Amygdala (tissue), 56 donors: ENCODE results near the gene CIITA.
A peak's percentile ranks its signal among the peaks of the same experiment; 100 is the strongest.
"Not testable (repeated sequence)": the region's sequence is repeated elsewhere in the genome, so short reads cannot be mapped to it uniquely, and the experiment has no call there.

Source experiments
- DNase-seq, 56 donors: peaks; one replicate each; lab custom pipeline; 2025; lab: John Stamatoyannopoulos, UW

The CIITA gene

DNA sequence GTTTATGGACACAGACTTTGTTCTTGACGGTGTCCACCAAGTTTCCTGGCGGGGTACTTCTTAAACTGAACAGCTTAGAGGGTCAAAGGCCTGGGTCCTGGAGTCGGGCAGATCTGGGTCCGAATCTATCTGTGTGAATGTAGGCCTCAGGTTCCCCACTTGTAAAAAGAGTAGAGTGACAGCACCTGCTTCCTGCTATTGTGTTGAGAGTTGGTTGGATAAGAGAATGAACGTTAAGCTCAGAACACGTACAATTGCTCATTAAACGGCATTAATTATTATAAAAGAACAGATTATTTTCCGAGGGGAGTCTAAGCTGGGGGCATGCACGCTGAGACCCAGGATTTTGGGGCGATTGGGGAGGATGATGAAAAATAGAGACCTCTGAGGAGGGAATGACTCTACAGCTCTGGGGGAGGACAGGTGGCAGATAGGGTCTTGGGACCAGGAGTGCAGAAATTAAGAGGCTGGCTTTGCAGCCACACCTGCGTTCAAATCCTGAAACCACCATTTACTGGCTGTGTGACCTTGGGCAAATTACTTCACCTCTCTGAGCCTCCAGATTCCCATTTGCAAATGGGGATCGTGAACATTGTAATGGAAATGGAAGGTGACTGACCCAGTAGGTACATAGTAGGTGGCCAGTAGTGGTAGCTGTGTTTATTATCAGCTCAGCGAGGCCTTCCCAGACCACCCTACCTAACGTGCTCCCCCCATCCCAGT is 68.2 kb downstream of the CIITA start:
- no peak for DNase-seq

DNA sequence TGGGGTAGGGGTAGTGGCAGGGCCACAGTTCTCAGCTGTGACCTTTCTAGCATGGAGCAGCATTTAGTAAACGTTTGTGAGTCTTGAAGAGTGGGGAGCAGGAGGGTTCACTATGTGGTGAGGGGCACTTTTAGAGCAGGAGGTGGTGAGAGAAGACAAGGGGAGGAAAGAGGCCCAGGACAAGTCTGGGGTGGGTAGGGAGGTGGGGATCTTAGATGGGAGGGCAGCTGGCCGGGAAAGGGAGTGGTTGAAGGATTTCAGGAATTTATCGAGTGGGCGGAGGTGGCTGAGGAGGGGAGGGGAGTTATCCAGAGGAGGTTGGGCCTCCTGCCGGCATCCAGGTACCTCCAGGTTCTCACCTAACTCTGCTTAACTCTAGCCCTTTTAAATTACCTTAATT is 69.3 kb downstream of the CIITA start:
- DNase-seq: no peak

- peak in 2 of 56 donors; percentile 7 to 9 for DNase-seq
Measured at GRCh38 chr16:10947211-10947787, 70.3 kb downstream of the CIITA start.

DNA sequence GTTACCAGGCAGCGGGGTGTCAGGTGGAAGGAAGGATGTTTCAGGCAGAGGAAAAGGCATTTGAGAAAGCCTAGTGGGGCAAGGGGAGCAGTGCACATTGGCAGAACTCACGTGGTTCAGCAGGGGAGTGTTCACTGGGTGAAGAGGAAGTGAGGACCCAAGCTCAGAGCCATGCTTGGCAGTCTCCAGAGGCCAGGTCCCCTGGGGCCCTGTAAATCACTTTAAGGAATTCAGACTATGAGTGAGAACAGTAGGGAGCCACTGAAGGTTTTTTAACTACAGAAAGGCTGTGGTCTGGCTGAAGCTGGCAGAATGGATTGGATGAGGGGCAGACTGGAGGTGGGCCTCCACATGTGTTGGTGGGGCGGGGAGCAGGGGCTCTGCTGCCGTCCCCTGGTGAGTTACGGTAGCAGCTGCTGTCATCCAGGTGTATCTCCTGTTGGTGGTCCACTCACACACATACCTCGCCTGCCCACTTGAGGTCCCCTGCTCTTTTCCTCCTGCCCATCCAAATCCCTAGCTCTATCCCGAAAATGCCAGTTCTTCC is 72.5 kb downstream of the CIITA start:
- DNase-seq: peak in 2 of 56 donors; percentile 20 to 48

DNA sequence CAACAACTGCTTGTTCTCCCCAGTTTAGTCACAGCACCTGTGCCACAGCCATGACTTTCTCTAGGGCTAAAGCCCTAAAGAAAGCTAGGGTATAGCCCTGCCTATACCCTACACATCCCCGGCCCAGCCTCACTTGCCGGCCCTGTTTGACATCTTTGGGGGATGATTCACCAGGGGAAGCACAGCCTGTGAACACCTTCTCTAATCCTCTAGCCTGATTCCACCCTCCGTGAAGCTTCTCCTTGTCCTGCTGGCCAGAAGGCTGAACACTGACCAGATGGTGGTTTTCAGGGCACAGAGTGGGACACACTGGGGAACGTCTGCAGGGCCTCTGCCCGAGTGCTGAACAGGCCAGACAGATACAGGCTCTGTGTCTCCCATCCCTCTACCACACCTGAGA is 73.4 kb downstream of the CIITA start:
- no peak for DNase-seq

GRCh38 chr16:10951026-10951425 is 74.0 kb downstream of the CIITA start:
- DNase-seq: no peak

GRCh38 chr16:10954903-10955302 is 77.9 kb downstream of the CIITA start:
- no peak for DNase-seq

DNA sequence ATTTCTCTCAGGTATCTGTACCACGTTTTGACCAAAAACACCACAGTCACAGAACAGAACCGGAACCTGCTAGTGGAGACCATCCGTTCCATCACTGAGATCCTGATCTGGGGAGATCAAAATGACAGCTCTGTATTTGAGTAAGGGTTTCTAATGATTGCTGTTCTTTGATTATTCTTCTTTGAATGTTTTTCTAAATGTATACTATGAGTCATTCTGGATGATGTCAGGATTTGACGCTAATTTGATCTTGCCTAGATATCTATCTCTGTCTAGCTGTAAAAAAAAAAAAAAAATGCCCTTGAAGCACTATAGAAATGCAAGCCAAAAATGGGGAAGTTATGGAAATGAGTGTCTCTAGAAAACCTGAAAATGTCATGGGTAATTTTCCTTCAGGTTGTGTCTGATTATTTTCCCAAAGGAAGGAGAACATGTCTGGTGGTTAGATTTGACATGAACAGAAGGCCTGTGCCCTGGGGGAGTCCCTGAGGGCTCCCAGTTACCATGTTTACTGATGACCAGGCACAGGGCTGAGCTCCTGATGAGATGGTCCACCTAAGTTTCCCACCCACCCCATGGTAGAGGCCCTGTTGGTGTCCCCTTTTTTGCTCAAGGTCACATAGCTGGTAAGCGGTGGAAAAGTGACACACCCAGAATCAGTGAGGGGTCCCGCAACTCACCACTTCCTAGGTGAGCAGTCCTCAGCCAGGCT is 80.9 kb downstream of the CIITA start:
- no peak for DNase-seq

- DNase-seq: no peak
Measured at GRCh38 chr16:10959161-10959560, 82.2 kb downstream of the CIITA start.

DNA sequence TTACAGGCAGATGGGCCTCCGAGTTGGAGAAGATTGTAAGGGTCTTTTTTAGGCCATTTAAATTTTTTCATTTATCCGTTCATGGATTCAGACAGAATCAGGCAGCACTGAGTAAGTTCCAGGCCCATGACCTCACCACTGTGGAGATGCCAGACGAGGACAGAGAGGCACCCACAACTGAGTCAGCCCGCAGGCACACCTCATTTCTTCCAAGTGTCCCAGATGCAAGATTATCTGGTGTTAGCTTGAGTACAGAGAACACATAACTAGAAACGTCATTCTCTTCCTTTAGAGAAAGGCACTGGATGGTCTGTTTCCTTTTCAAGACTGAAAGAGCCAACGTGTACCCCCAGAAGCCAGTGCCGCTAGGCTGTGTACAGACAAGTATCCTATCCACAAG is 84.2 kb downstream of the CIITA start:
- DNase-seq: no peak

DNA sequence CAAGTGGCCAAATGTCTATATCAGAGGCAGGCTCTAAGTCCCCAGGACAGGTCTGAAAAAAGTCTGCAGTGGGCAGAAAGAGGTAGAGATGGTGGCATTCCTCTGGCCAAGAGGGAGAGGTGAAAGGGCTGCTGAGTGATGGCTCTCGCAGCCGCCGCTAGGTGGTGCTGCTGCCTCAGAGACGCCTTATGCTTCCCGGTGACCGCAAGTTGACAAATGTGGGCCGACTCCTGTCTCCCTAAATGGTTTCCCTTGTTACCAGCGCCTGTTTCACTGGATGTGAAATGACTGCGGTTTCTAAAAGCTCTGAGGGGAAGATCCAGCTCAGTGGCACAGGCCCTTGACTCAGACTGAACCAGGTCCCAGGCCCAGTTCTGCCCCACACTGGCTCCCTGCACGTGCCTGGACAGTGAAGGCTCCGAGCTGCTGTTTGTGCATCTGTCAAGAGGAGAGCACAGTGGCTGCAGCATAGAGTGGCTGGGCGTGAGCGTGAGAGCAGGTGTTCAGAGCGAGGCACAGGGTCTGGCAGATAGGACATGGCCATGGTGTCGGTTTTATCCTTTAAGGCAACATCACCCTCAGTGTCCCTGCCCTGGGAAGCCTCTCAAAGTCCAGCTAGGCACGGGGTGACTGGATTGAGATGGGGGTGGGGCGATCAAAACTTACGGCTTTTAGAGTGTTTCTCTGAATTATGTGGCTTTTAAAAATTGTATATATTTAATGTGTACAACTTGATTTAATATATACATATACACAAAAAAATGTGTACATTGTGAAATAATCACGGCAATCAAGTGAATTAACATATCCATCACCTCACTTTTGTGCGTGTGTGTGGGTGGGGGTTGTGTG is 87.3 kb downstream of the CIITA start:
- peak in 53 of 56 donors; percentile 22 to 85 (median 60) for DNase-seq

DNA sequence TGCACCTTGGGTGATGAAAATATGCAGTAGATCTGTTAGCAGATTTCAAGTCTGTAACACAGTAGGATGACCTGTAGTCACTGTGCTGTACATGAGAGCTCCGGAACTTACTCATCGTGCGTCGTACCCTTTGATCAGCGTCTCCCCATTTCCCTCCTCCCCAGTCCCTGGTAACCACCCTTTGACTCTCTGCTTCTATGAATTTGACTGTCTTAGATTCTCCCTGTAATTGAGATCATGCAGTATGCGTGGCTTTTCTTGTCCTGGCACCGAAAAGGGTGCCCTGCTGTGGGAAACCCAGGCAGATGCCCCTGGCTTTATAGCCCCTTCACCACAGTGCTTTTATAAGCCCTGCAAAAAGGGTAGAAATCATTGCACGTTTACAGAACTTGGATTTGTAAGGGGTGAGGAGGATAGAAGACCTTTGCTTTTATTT is 87.9 kb downstream of the CIITA start:
- DNase-seq: no peak

GRCh38 chr16:10965440-10966061 is 88.5 kb downstream of the CIITA start:
- no peak for DNase-seq

- DNase-seq: no peak
Measured at GRCh38 chr16:10966129-10966528, 89.1 kb downstream of the CIITA start.

GRCh38 chr16:10966559-10966958 is 89.6 kb downstream of the CIITA start:
- not testable (repeated sequence) for DNase-seq

- DNase-seq: no peak
Measured at GRCh38 chr16:10967986-10968385, 91.0 kb downstream of the CIITA start.

GRCh38 chr16:10968498-10968897 is 91.5 kb downstream of the CIITA start:
- no peak for DNase-seq

GRCh38 chr16:10969615-10970014 is 92.6 kb downstream of the CIITA start:
- DNase-seq: no peak

DNA sequence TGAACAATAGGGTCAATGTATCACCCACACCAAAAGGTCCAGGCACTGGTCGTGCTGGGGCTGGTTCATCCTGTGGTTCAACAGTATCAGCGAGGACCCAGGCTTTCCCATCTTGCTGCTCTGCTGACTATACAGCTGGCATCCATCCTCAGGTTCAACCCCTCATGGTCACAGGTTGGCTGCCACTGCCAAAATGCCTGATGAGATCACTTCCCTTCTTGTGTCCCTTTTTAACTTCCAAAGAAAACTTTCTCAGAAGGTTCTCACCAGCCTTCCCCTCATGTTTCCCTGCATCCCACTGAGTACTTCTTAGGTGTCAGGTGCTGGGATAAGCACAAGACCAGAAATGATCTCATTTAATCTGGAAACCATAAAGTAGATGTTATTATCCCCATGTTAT is 93.1 kb downstream of the CIITA start:
- DNase-seq: no peak

DNA sequence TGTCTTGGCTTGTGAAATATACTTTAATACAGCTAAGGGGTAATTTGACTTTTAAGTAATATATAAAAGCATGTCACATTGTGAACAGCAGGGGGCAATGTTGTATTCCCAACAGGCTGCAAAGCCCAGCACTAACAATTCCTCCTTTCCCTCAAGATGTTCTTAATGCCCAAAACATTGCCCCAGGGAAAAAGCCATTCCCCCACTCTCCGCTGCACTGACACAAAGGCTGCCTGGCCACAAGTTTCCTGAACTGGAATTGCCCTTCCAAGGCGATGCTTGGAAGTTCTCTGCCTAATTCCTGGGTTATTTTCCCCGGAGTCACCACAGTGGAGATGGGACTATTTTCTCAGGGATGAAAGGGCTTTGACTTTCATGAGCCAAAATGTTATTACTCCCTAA is 94.6 kb downstream of the CIITA start:
- peak in 21 of 56 donors; percentile 3 to 67 (median 13) for DNase-seq
